SK-N-SH treated with all-trans-retinoic acid at 6 μM for 48 hours (cell line): Measurements from ENCODE around the gene ARFIP1.

Source experiments
- ATAC-seq: fragments of 200-7000 bp; cut with Tn5 transposase; 3 replicates; pipeline ENCODE4 v1.9.1; 2020; ENCODE audit warnings: mild to moderate bottlenecking, moderate library complexity
- ARNTL ChIP-seq: fragments of 450-650 bp; formaldehyde crosslinking; IDR thresholded peaks from 2 replicates; pipeline ENCODE4 v1.5.0; 2020; ENCODE audit warnings: low read depth, mild to moderate bottlenecking, moderate library complexity, borderline replicate concordance
- BACH2 ChIP-seq: fragments of 250-450 bp; sonication (Bioruptor Pico); IDR thresholded peaks from 2 replicates; pipeline ENCODE4 v1.9.0; 2021; ENCODE audit warnings: mild to moderate bottlenecking, borderline replicate concordance
- CSRNP3 ChIP-seq: fragments of 250-450 bp; sonication (Bioruptor Pico); IDR thresholded peaks from 2 replicates; pipeline ENCODE4 v1.5.1; 2021; ENCODE audit warnings: mild to moderate bottlenecking, moderate library complexity
- ESRRG ChIP-seq: fragments of 250-450 bp; sonication (Bioruptor Pico); IDR thresholded peaks from 2 replicates; pipeline ENCODE4 v1.6.1; 2021; ENCODE audit warnings: mild to moderate bottlenecking
- ISL1 ChIP-seq: fragments of 250-450 bp; sonication (Bioruptor Pico); IDR thresholded peaks from 2 replicates; pipeline ENCODE4 v2.1.2; 2022; ENCODE audit warnings: mild to moderate bottlenecking, moderate library complexity
- PATZ1 ChIP-seq: fragments of 250-450 bp; sonication (Bioruptor Pico); IDR thresholded peaks from 2 replicates; pipeline ENCODE4 v1.8.0; 2020; ENCODE audit warnings: mild to moderate bottlenecking, moderate library complexity, borderline replicate concordance
- POU6F1 ChIP-seq: fragments of 250-450 bp; sonication (Bioruptor Pico); IDR thresholded peaks from 2 replicates; pipeline ENCODE4 v1.8.0; 2021; ENCODE audit warnings: low read depth, mild to moderate bottlenecking, moderate library complexity, borderline replicate concordance
- PPARA ChIP-seq: fragments of 250-450 bp; sonication (Bioruptor Pico); IDR thresholded peaks from 2 replicates; pipeline ENCODE4 v1.5.0; 2020; ENCODE audit warnings: mild to moderate bottlenecking, borderline replicate concordance
- RARB ChIP-seq: fragments of 250-450 bp; sonication (Bioruptor Pico); IDR thresholded peaks from 2 replicates; pipeline ENCODE4 v1.8.0; 2021; ENCODE audit warnings: mild to moderate bottlenecking, moderate library complexity
- SNAI2 ChIP-seq: fragments of 250-450 bp; sonication (Bioruptor Pico); IDR thresholded peaks from 2 replicates; pipeline ENCODE4 v1.5.0; 2020; ENCODE audit warnings: mild to moderate bottlenecking, moderate library complexity
- TCF4 ChIP-seq: fragments of 250-450 bp; sonication (Bioruptor Pico); IDR thresholded peaks from 2 replicates; pipeline ENCODE4 v1.8.0; 2021; ENCODE audit warnings: mild to moderate bottlenecking, moderate library complexity, borderline replicate concordance
- TOX ChIP-seq: fragments of 250-450 bp; sonication (Bioruptor Pico); IDR thresholded peaks from 2 replicates; pipeline ENCODE4 v1.8.0; 2021; ENCODE audit warnings: mild to moderate bottlenecking, moderate library complexity, borderline replicate concordance
- TSHZ2 ChIP-seq: fragments of 250-450 bp; sonication (Bioruptor Pico); IDR thresholded peaks from 2 replicates; pipeline ENCODE4 v1.5.0; 2020; ENCODE audit warnings: mild to moderate bottlenecking, moderate library complexity
- ZC3H10 ChIP-seq: fragments of 250-450 bp; sonication (Bioruptor Pico); IDR thresholded peaks from 2 replicates; pipeline ENCODE4 v1.5.1; 2021; ENCODE audit warnings: mild to moderate bottlenecking, moderate library complexity
- ZFP3 ChIP-seq: fragments of 250-450 bp; sonication (Bioruptor Pico); IDR thresholded peaks from 2 replicates; pipeline ENCODE4 v1.5.0; 2020; ENCODE audit warnings: mild to moderate bottlenecking, moderate library complexity
- ZFP30 ChIP-seq: fragments of 450-650 bp; formaldehyde crosslinking; IDR thresholded peaks from 2 replicates; pipeline ENCODE4 v1.5.0; 2022; ENCODE audit warnings: mild to moderate bottlenecking, moderate library complexity
- ZNF565 ChIP-seq: fragments of 450-650 bp; formaldehyde crosslinking; conservative IDR thresholded peaks from 2 replicates; pipeline ENCODE4 v1.5.0; 2020; ENCODE audit warnings: low read depth, mild to moderate bottlenecking, moderate library complexity
- ZNF70 ChIP-seq: fragments of 450-650 bp; formaldehyde crosslinking; IDR thresholded peaks from 2 replicates; pipeline ENCODE4 v1.5.0; 2020; ENCODE audit warnings: mild to moderate bottlenecking, moderate library complexity
- ZNF8 ChIP-seq: fragments of 450-650 bp; formaldehyde crosslinking; IDR thresholded peaks from 2 replicates; pipeline ENCODE4 v1.5.0; 2020; ENCODE audit warnings: mild to moderate bottlenecking, moderate library complexity

The ARFIP1 gene

GRCh38 chr4:152939621-152940020 is 159.9 kb downstream of the ARFIP1 start:
- ATAC-seq: no peak
- TF ChIP-seq TOX (CRISPR knock-in tag) (no peak), ESRRG (CRISPR knock-in tag) (no peak), ZNF70 (no peak), ZFP3 (no peak), ZFP30 (CRISPR knock-in tag) (no peak), ZNF565 (CRISPR knock-in tag) (no peak), RARB (CRISPR knock-in tag) (no peak), ZNF8 (CRISPR knock-in tag) (no peak), BACH2 (CRISPR knock-in tag) (no peak)

GRCh38 chr4:152940461-152940860 is 160.7 kb downstream of the ARFIP1 start:
- TF ChIP-seq RARB (CRISPR knock-in tag) (no peak), ZFP30 (CRISPR knock-in tag) (no peak), ZNF565 (CRISPR knock-in tag) (no peak), SNAI2 (CRISPR knock-in tag) (no peak), ZC3H10 (no peak), ESRRG (CRISPR knock-in tag) (no peak), ZFP3 (no peak), CSRNP3 (CRISPR knock-in tag) (no peak), ISL1 (CRISPR knock-in tag) (no peak), BACH2 (CRISPR knock-in tag) (no peak), ARNTL (CRISPR knock-in tag) (no peak), ZNF8 (CRISPR knock-in tag) (no peak), TSHZ2 (CRISPR knock-in tag) (no peak), TCF4 (CRISPR knock-in tag) (no peak)
- ATAC-seq: no peak

- ATAC-seq: no peak
- TF ChIP-seq ZC3H10 (no peak), ZFP3 (no peak), ARNTL (CRISPR knock-in tag) (no peak), ZFP30 (CRISPR knock-in tag) (no peak), PATZ1 (no peak), CSRNP3 (CRISPR knock-in tag) (no peak), BACH2 (CRISPR knock-in tag) (no peak), TCF4 (CRISPR knock-in tag) (no peak), ISL1 (CRISPR knock-in tag) (no peak), POU6F1 (CRISPR knock-in tag) (no peak), RARB (CRISPR knock-in tag) (no peak)
Observed at GRCh38 chr4:152941411-152941810, 161.7 kb downstream of the ARFIP1 start.

GRCh38 chr4:152942346-152942745 is 162.6 kb downstream of the ARFIP1 start:
- TF ChIP-seq ISL1 (CRISPR knock-in tag): no peak
- no peak for TF ChIP-seq ZFP3
- TF ChIP-seq POU6F1 (CRISPR knock-in tag): no peak
- TF ChIP-seq ESRRG (CRISPR knock-in tag): no peak
- no peak for TF ChIP-seq PPARA (CRISPR knock-in tag)
- ATAC-seq: no peak
